Activated CD8-positive, alpha-beta T cell treated with anti-CD3 and anti-CD28 coated beads for 36 hours (primary cell): Measurements from ENCODE around the gene EXOC7. TPM values are rescaled to one million over a fixed set of nuclear protein-coding genes. Genes with fewer than 3 reads are reported as not detected.
A peak's percentile ranks its signal among the peaks of the same experiment; 100 is the strongest.

Source experiments
- ATAC-seq: fragments of 200-7000 bp; cut with Tn5 transposase; one replicate; pipeline ENCODE4 v1.10.0; 2021; ENCODE audit warnings: mild to moderate bottlenecking, moderate library complexity
- CTCF ChIA-PET: fragments of 350-600 bp; sonication (Branson Sonifier 250); formaldehyde crosslinking; loops from one replicate; lab custom pipeline; 2021; ENCODE audit warnings: antibody characterized with exemption; lab: Charles Lee
- POLR2A ChIA-PET: fragments of 350-600 bp; sonication (Branson Sonifier 250); formaldehyde crosslinking; loops from one replicate; lab custom pipeline; 2021; ENCODE audit warnings: antibody characterized with exemption; lab: Charles Lee
- DNase-seq: peaks from one replicate; pipeline ENCODE4 v3.0.0-alpha.2; 2020
- H3K27ac Mint-ChIP-seq: one replicate; pipeline ENCODE4 v1.8.0; 2021; ENCODE audit warnings: mild to moderate bottlenecking, mixed read lengths
- H3K27me3 Mint-ChIP-seq: one replicate; pipeline ENCODE4 v1.8.0; 2021; ENCODE audit warnings: mixed read lengths
- H3K36me3 Mint-ChIP-seq: one replicate; pipeline ENCODE4 v1.8.0; 2021; ENCODE audit warnings: low read depth, mixed read lengths
- H3K4me1 Mint-ChIP-seq: one replicate; pipeline ENCODE4 v1.8.0; 2021; ENCODE audit warnings: low read depth, mixed read lengths
- H3K4me3 Mint-ChIP-seq: one replicate; pipeline ENCODE4 v1.8.0; 2021; ENCODE audit warnings: mild to moderate bottlenecking, moderate library complexity, mixed read lengths
- H3K9me3 Mint-ChIP-seq: one replicate; pipeline ENCODE4 v1.8.0; 2021; ENCODE audit warnings: mixed read lengths
- CTCF ChIP-seq: fragments of 200-600 bp; IDR thresholded peaks from one replicate; pipeline ENCODE4 v1.8.0; 2022; ENCODE audit warnings: antibody characterized with exemption, mild to moderate bottlenecking
- intact Hi-C: fragments of 100-400 bp; cut with micrococcal nuclease; formaldehyde crosslinking; loops from one replicate; pipeline ENCODE4 v1.10.0; 2022
- total RNA-seq, 2 experiments: library from RNA; stranded (reverse); gene quantifications; one replicate each; pipeline ENCODE4 v1.2.3, GENCODE V29; 2021

The EXOC7 gene
- total RNA-seq, 2 experiments from 2014 or later, result 53.5 to 64.9 TPM

GRCh38 chr17:76150712-76151622 lies 47.4 kb upstream of the EXOC7 start:
- ATAC-seq, result no peak

GRCh38 chr17:76149214-76149613 lies 45.6 kb upstream of the EXOC7 start:
- intact Hi-C loops, result loop anchor here (5.0 kb wide), 1 partner anchor 33 kb away; no protein-coding TSS in a partner anchor
- ATAC-seq (no peak), DNase-seq (no peak)
- ChIA-PET CTCF (interaction anchor here (1.2 kb wide), 1 partner anchor 9 kb away, joined by 3 read pairs; the partner anchor contains the start of gene FOXJ1), POLR2A (no interaction called here)
- TF ChIP-seq CTCF, result no peak
- Mint-ChIP-seq H3K27me3 (no peaks in the 10 kb centered on the region), H3K4me1 (peaks cover 71% of the 10 kb centered on the region), H3K36me3 (peaks cover 51% of the 10 kb centered on the region), H3K4me3 (no peak overlapping the region), H3K27ac (no peak overlapping the region), H3K9me3 (no peaks in the 10 kb centered on the region)

More at GRCh38 chr17:76150712-76151622, 47.4 kb upstream of the EXOC7 start:
- ChIA-PET POLR2A (interaction anchor here (1.2 to 2.8 kb wide), 6 partner anchors 9 to 121 kb away, joined by 3 to 17 read pairs (median 5); partner anchors contain the start of gene FOXJ1), CTCF (interaction anchor here (0.8 to 1.7 kb wide), 6 partner anchors 9 to 29 kb away, joined by 3 to 7 read pairs (median 3); no protein-coding TSS in a partner anchor)
- Mint-ChIP-seq H3K36me3 (peaks cover 47% of the 10 kb centered on the region), H3K9me3 (no peaks in the 10 kb centered on the region), H3K4me3 (no peak overlapping the region), H3K27ac (peak overlapping the region; percentile 29), H3K4me1 (peaks cover 60% of the 10 kb centered on the region), H3K27me3 (no peaks in the 10 kb centered on the region)
- intact Hi-C loops, result no loop called here
- DNase-seq, result no peak
- no peak for TF ChIP-seq CTCF

GRCh38 chr17:76148015-76148326 lies 44.4 kb upstream of the EXOC7 start:
- CTCF ChIA-PET, result no interaction called here
- DNase-seq, result no peak
- POLR2A ChIA-PET, result no interaction called here
- H3K4me1 Mint-ChIP-seq, result peaks cover 70% of the 10 kb centered on the region
- no peak overlapping the region for H3K27ac Mint-ChIP-seq
- intact Hi-C loops, result loop anchor here (5.0 kb wide), 1 partner anchor 34 kb away; no protein-coding TSS in a partner anchor
- no peaks in the 10 kb centered on the region for H3K9me3 Mint-ChIP-seq
- H3K36me3 Mint-ChIP-seq, result peaks cover 46% of the 10 kb centered on the region
- no peak overlapping the region for H3K4me3 Mint-ChIP-seq
- no peak for ATAC-seq
- H3K27me3 Mint-ChIP-seq, result no peaks in the 10 kb centered on the region
- no peak for TF ChIP-seq CTCF

GRCh38 chr17:76147211-76148014 lies 43.8 kb upstream of the EXOC7 start:
- ATAC-seq (no peak), DNase-seq (no peak)
- TF ChIP-seq CTCF, result peak; percentile 16
- Mint-ChIP-seq H3K36me3 (peaks cover 41% of the 10 kb centered on the region), H3K4me3 (no peak overlapping the region), H3K4me1 (peaks cover 70% of the 10 kb centered on the region), H3K27ac (peak overlapping the region; percentile 94), H3K27me3 (no peaks in the 10 kb centered on the region), H3K9me3 (no peaks in the 10 kb centered on the region)
- intact Hi-C loops, result loop anchor here (5.0 kb wide), 1 partner anchor 35 kb away; no protein-coding TSS in a partner anchor
- ChIA-PET POLR2A (interaction anchor here (3.8 to 7.3 kb wide), 2 partner anchors 121 to 125 kb away, joined by 20 to 56 read pairs; no protein-coding TSS in a partner anchor), CTCF (interaction anchor here (0.9 to 7.9 kb wide), 2 partner anchors 28 to 33 kb away, joined by 4 to 80 read pairs; no protein-coding TSS in a partner anchor)
